ENCODE data around the gene PPP6R3.

GRCh38 chr11:68457216-68457897 lies 3.2 kb upstream of the PPP6R3 start:
- TF ChIP-seq POLR2A (IDR thresholded peaks at IDR 0.05), result no peak
- no peak for TF ChIP-seq CTCF (IDR thresholded peaks at IDR 0.05)
- TF ChIP-seq POLR2AphosphoS5 (IDR thresholded peaks at IDR 0.05), result no peak

Measured in stomach (tissue), 4 donors.